ENCODE measurements around the gene EHMT1. TPM values are rescaled to one million over a fixed set of nuclear protein-coding genes. Genes with fewer than 3 reads are reported as not detected.

The EHMT1 gene
- total and polyA plus RNA-seq, 10 of the 15 experiments (the other 5 are each of a cell fraction or from before 2014, with no cell fraction given) = 2.9 to 100 (median 48.1) TPM

DNA sequence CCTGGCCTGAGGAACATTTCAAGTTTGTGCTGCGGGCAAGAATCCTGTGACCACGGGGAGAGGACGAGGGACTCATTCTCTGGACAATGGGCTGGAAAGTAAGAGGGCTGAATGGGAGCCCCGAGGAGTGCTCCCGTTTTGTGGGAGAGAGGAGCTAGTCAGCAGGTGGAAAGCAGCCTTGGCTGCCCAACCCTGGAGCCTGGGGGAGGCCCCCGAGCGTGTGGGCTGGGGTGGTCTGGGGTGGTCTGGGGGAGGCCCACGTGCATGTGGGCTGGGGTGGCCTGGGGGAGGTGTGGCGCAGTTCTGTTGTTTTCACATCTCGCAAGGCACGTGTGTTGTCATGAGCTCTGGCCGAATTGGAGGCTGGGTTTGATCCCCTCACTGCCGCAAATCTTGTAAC is 27.5 kb downstream of the EHMT1 start:
- intact Hi-C loops (cut with micrococcal nuclease; ENCODE audit: unreplicated experiment) (no loop called here), in situ Hi-C loops (cut with MboI) (no loop called here)
- ChIA-PET RAD21 (ENCODE audit: unreplicated experiment) (no interaction called here), POLR2A (interaction anchor here (0.9 to 1.0 kb wide), 2 partner anchors 10 to 28 kb away, joined by 3 read pairs; partner anchors contain the start of gene EHMT1), SMC1A (ENCODE audit: uncharacterized antibody, unreplicated experiment) (no interaction called here), CTCF (no interaction called here)
- DNase-seq (ENCODE audit: low read depth, low spot score) = no peak
- Histone ChIP-seq H3K9me3 (replicated peaks; ENCODE audit: control insufficient read depth, insufficient read depth, low read length) (no peaks in the 10 kb centered on the region; the same call in 2 of the 3 replicates), H3K79me2 (ENCODE audit: control insufficient read depth, insufficient read depth, low read length) (peaks cover 53% of the 10 kb centered on the region), H3K4me3 (no peak overlapping the region), H3K27me3 (replicated peaks in 1 of 2; ENCODE audit: control insufficient read depth in 2 of 2, insufficient read depth in 2 of 2, low read length in 1 of 2) (no peaks in the 10 kb centered on the region), H3K9ac (ENCODE audit: control insufficient read depth, insufficient read depth, low read length) (no peak overlapping the region), H4K20me1 (ENCODE audit: control insufficient read depth, insufficient read depth) (no peaks in the 10 kb centered on the region), H3K27ac (ENCODE audit: control insufficient read depth, insufficient read depth) (no peak overlapping the region), H3K36me3 (ENCODE audit: control insufficient read depth in 2 of 2, insufficient read depth in 2 of 2, low read length in 1 of 2) (peaks cover 8 to 28% of the 10 kb centered on the region in 2 experiments), H3K4me1 (ENCODE audit: control insufficient read depth, insufficient read depth, low read length) (peaks cover 9% of the 10 kb centered on the region), H2AFZ (ENCODE audit: control insufficient read depth, low read depth, low read length) (no peak overlapping the region), H3K4me2 (ENCODE audit: control insufficient read depth, insufficient read depth) (no peak overlapping the region)
- 92% methylated on average over 13 of the region's 13 CpGs for WGBS (ENCODE audit: insufficient coverage, insufficient replicate concordance, low lambda C conversion rate, missing lambda C conversion rate)
- TF ChIP-seq, protein P1, sequence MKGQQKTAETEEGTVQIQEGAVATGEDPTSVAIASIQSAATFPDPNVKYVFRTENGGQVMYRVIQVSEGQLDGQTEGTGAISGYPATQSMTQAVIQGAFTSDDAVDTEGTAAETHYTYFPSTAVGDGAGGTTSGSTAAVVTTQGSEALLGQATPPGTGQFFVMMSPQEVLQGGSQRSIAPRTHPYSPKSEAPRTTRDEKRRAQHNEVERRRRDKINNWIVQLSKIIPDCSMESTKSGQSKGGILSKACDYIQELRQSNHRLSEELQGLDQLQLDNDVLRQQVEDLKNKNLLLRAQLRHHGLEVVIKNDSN (IDR thresholded peaks at IDR 0.05; ENCODE audit: borderline replicate concordance, extremely low read length, insufficient read depth, low read depth, low read length) = no peak
- TF ChIP-seq SIX5 (IDR thresholded peaks at IDR 0.05; ENCODE audit: low read depth, low read length, severe bottlenecking) (no peak), RFX5 (IDR thresholded peaks at IDR 0.05; ENCODE audit: low read depth, low read length) (no peak), FOXM1 (IDR thresholded peaks at IDR 0.05; ENCODE audit: low read depth, low read length) (no peak)
- TF ChIP-seq, protein P2, sequence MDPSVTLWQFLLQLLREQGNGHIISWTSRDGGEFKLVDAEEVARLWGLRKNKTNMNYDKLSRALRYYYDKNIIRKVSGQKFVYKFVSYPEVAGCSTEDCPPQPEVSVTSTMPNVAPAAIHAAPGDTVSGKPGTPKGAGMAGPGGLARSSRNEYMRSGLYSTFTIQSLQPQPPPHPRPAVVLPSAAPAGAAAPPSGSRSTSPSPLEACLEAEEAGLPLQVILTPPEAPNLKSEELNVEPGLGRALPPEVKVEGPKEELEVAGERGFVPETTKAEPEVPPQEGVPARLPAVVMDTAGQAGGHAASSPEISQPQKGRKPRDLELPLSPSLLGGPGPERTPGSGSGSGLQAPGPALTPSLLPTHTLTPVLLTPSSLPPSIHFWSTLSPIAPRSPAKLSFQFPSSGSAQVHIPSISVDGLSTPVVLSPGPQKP (IDR thresholded peaks at IDR 0.05; ENCODE audit: low read depth, low read length) = no peak
- TF ChIP-seq, protein P3, sequence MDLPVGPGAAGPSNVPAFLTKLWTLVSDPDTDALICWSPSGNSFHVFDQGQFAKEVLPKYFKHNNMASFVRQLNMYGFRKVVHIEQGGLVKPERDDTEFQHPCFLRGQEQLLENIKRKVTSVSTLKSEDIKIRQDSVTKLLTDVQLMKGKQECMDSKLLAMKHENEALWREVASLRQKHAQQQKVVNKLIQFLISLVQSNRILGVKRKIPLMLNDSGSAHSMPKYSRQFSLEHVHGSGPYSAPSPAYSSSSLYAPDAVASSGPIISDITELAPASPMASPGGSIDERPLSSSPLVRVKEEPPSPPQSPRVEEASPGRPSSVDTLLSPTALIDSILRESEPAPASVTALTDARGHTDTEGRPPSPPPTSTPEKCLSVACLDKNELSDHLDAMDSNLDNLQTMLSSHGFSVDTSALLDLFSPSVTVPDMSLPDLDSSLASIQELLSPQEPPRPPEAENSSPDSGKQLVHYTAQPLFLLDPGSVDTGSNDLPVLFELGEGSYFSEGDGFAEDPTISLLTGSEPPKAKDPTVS (IDR thresholded peaks at IDR 0.05; ENCODE audit: low read depth, low read length) = no peak
- TF ChIP-seq, protein P4, sequence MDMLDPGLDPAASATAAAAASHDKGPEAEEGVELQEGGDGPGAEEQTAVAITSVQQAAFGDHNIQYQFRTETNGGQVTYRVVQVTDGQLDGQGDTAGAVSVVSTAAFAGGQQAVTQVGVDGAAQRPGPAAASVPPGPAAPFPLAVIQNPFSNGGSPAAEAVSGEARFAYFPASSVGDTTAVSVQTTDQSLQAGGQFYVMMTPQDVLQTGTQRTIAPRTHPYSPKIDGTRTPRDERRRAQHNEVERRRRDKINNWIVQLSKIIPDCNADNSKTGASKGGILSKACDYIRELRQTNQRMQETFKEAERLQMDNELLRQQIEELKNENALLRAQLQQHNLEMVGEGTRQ (IDR thresholded peaks at IDR 0.05; ENCODE audit: borderline replicate concordance, low read depth, low read length) = no peak
- ATAC-seq = no peak
- no peak for FAIRE-seq
- BruUV-seq (replicated peaks) = no TSS peak

All from GM12878 (cell line).